Activated CD8-positive, alpha-beta T cell treated with anti-CD3 and anti-CD28 coated beads, Interleukin-2, amount 10 ng/mL, durations not matched to agents 7 days and 5 days (primary cell): ENCODE measurements around the gene WLS. TPM values are rescaled to one million over a fixed set of nuclear protein-coding genes. Genes with fewer than 3 reads are reported as not detected.
"Not testable (repeated sequence)": the region's sequence is repeated elsewhere in the genome, so short reads cannot be mapped to it uniquely, and the experiment has no call there.

Source experiments
- ATAC-seq: fragments of 150-1000 bp; cut with Tn5 transposase; one replicate; pipeline ENCODE4 v1.10.0; 2021; ENCODE audit warnings: moderate library complexity
- CTCF ChIA-PET: fragments of 350-600 bp; sonication (Branson Sonifier 250); formaldehyde crosslinking; loops from one replicate; lab custom pipeline; 2021; ENCODE audit warnings: antibody characterized with exemption; lab: Charles Lee
- POLR2A ChIA-PET: fragments of 350-600 bp; sonication (Branson Sonifier 250); formaldehyde crosslinking; loops from one replicate; lab custom pipeline; 2021; ENCODE audit warnings: antibody characterized with exemption; lab: Charles Lee
- DNase-seq: peaks from one replicate; pipeline ENCODE4 v3.0.0-alpha.2; 2020
- H3K27ac Mint-ChIP-seq: one replicate; pipeline ENCODE4 v1.8.0; 2021; ENCODE audit warnings: mild to moderate bottlenecking, mixed read lengths
- H3K27me3 Mint-ChIP-seq: one replicate; pipeline ENCODE4 v1.8.0; 2021; ENCODE audit warnings: low read depth, mixed read lengths
- H3K36me3 Mint-ChIP-seq: one replicate; pipeline ENCODE4 v1.8.0; 2021; ENCODE audit warnings: low read depth, mixed read lengths
- H3K4me1 Mint-ChIP-seq: one replicate; pipeline ENCODE4 v1.8.0; 2021; ENCODE audit warnings: low read depth, mixed read lengths
- H3K4me3 Mint-ChIP-seq: one replicate; pipeline ENCODE4 v1.8.0; 2021; ENCODE audit warnings: mild to moderate bottlenecking, mixed read lengths
- H3K9me3 Mint-ChIP-seq: one replicate; pipeline ENCODE4 v1.8.0; 2022; ENCODE audit warnings: mixed read lengths; ENCODE audit not compliant: insufficient read depth
- total RNA-seq, 2 experiments: library from RNA; stranded (reverse); gene quantifications; one replicate each; pipeline ENCODE4 v1.2.3, GENCODE V29; 2021

Gene WLS
- total RNA-seq, 2 experiments from 2014 or later = not detected

DNA sequence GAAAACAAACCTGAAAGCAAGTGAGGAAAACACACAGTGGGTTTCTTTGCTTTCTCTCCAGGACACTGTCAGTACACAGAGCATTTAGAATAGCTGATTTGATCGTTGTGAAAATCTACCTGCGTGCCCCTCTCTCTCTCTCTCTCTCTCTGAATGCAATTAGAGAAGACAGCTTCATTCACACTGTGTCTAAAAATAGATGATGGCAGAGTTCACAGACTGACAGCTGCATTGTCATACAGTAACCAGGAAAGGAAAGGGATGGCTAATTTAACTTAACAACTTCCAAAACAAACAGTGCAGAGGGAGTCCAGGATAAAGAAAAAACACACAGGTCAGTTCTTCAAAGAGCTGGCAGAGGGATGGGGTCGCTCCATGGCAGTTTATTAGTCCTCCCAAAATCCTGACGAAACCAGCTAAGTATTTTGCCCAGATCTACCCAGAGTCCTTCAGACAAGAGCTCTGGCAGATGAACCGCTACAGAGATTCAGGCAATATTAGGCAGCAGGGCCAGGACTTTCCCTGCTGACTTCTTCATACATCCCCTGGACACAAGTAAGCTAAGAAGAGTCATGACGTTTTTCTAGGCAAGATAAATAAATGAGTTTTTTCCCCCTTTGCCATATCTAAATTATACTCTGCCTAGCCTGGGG is 58.9 kb downstream of the WLS start:
- Mint-ChIP-seq H3K27me3 (no peaks in the 10 kb centered on the region), H3K27ac (no peak overlapping the region), H3K36me3 (no peaks in the 10 kb centered on the region), H3K9me3 (no peaks in the 10 kb centered on the region), H3K4me3 (no peak overlapping the region), H3K4me1 (no peaks in the 10 kb centered on the region)
- no peak for DNase-seq
- ATAC-seq = no peak
- POLR2A ChIA-PET = interaction anchor here (0.7 kb wide), 1 partner anchor 64 kb away, joined by 3 read pairs; no protein-coding TSS in a partner anchor
- CTCF ChIA-PET = no interaction called here

DNA sequence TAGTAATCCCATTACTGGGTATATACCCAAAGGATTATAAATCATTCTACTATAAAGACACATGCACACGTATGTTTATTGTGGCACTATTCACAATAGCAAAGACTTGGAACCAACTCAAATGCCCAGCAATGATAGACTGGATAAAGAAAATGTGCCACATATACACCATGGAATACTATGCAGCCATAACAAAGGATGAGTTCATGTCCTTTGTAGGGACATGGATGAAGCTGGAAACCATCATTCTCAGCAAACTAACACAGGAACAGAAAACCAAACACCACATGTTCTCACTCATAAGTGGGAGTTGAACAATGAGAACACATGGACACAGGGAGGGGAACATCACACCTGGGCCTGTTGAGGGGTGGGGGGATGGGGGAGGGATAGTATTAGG is 60.5 kb downstream of the WLS start:
- CTCF ChIA-PET, ATAC-seq: not testable (repeated sequence)

DNA sequence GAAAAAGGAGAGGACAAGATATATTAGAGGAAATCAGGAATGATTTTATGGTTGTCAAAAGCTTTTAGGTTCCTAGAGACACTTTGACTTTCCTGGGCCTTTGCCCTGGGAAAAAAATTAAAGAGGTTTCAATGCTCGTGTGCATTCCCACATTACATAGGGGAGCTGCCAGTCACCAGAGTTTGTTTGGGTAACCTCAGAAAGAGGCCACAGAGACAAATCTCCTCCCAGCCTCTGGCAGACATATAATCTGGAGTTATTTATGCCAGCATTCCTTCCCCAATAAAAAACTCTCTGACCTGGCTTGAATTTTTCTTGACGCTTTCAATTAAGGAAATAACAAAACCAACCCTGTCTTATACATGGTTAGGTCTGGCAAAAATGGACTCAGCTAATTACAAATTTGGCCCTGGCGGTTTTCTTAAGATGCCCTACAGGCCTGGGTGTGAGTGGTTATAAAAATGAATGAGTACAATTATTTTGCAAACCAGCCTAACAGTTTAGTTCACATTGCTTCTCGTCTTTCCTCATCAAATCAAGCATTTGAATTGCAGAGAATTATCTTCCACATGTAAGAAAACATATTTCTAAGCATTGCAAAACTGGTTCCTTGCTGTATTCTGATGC is 63.7 kb downstream of the WLS start:
- H3K4me3 Mint-ChIP-seq = no peak overlapping the region
- POLR2A ChIA-PET = no interaction called here
- ATAC-seq = no peak
- H3K9me3 Mint-ChIP-seq = no peaks in the 10 kb centered on the region
- H3K4me1 Mint-ChIP-seq = no peaks in the 10 kb centered on the region
- no peak for DNase-seq
- no peaks in the 10 kb centered on the region for H3K36me3 Mint-ChIP-seq
- CTCF ChIA-PET = no interaction called here
- H3K27ac Mint-ChIP-seq = no peak overlapping the region
- no peaks in the 10 kb centered on the region for H3K27me3 Mint-ChIP-seq

More for the DNA sequence above, 60.5 kb downstream of the WLS start:
- H3K27me3 Mint-ChIP-seq, H3K36me3 Mint-ChIP-seq, H3K9me3 Mint-ChIP-seq, DNase-seq, H3K4me1 Mint-ChIP-seq, H3K27ac Mint-ChIP-seq, POLR2A ChIA-PET, H3K4me3 Mint-ChIP-seq: not testable (repeated sequence)

DNA sequence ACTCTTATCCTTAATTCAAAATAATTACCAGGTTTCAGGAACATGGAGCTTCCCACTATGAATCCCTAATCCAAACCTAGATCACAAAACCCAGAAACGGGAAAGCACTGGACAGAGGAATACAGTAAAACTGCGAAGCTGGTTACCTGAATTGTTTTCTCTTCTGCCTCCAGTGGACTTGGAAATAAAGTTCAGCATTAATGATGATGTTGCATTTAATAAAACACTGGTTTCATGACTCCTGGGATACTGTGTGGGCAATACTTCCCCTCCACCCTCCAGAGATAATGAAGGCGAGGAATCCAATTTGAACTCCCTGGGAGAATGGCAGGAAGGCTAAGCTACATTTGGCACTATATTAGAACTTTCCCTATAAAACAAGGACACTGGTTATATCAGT is 65.1 kb downstream of the WLS start:
- ChIA-PET CTCF (no interaction called here), POLR2A (interaction anchor here (0.6 kb wide), 1 partner anchor 1173 kb away, joined by 3 read pairs; no protein-coding TSS in a partner anchor)
- ATAC-seq = no peak
- no peak for DNase-seq
- no peaks in the 10 kb centered on the region for H3K36me3 Mint-ChIP-seq
- H3K4me1 Mint-ChIP-seq = no peaks in the 10 kb centered on the region
- no peak overlapping the region for H3K27ac Mint-ChIP-seq
- no peak overlapping the region for H3K4me3 Mint-ChIP-seq
- no peaks in the 10 kb centered on the region for H3K27me3 Mint-ChIP-seq
- no peaks in the 10 kb centered on the region for H3K9me3 Mint-ChIP-seq

DNA sequence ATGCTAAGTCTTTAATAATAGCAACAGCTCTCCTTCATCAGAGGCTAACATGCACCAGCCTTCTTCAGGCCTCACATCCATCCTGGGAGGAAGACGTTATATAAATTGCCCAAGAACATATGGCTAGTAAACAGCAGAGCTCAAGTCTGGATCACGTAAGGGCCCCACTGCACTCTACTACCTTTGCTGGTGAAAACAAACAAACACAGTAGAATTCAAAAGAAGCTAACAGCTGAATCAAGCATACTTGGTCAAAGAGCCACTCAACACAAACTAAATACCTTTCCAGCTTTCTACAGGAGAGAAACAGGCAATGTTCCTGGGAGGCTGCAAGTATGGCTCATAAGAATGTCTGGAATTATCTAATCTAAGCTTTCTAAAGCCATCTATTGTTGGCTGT is 66.0 kb downstream of the WLS start:
- Mint-ChIP-seq H3K27ac (no peak overlapping the region), H3K4me3 (no peak overlapping the region), H3K9me3 (no peaks in the 10 kb centered on the region), H3K27me3 (no peaks in the 10 kb centered on the region), H3K4me1 (no peaks in the 10 kb centered on the region), H3K36me3 (no peaks in the 10 kb centered on the region)
- ChIA-PET CTCF (no interaction called here), POLR2A (no interaction called here)
- DNase-seq = no peak
- ATAC-seq = no peak

DNA sequence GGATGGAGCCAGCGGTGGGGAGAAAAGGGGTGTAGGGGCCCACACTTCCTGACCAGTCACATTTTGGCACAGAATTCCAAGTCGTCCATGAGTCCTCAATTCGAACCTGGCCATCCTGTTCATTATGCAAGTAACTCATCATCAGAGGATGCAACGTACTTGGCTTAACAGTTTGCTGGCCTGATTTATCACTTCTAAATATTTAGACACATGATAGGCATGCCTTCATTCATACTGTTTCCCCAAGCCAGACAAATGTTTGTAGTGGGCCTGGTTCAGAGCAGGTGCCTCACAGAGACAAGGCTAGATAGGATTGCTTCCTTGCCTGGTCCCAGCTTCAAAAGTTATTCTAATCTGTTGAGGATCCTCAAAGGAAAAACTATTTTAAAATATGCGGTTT is 66.7 kb downstream of the WLS start:
- Mint-ChIP-seq H3K27me3 (no peaks in the 10 kb centered on the region), H3K4me3 (no peak overlapping the region), H3K4me1 (no peaks in the 10 kb centered on the region), H3K36me3 (no peaks in the 10 kb centered on the region), H3K9me3 (no peaks in the 10 kb centered on the region), H3K27ac (no peak overlapping the region)
- POLR2A ChIA-PET = no interaction called here
- CTCF ChIA-PET = no interaction called here
- ATAC-seq = no peak
- no peak for DNase-seq

DNA sequence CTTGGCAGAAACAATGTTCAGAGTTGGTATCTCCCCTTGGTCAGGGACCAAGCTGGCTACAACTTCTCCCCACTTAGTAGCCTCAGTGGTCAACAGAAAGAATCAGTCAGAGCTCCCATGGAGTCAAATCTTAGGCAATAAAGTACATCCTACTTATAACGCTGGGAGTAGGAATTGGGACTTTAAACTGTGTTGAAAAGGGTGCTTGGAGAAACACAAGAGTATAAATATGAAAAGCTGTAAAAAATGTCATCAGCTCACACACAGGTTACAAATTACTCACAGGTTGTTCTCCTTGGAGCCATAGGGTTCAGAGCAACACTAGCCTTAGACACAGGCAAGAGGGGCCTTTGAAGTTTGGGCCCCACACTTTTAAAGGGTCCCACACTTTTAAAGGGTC is 67.4 kb downstream of the WLS start:
- no peaks in the 10 kb centered on the region for H3K36me3 Mint-ChIP-seq
- no peak overlapping the region for H3K27ac Mint-ChIP-seq
- H3K9me3 Mint-ChIP-seq = no peaks in the 10 kb centered on the region
- no peak for DNase-seq
- ChIA-PET CTCF (no interaction called here), POLR2A (no interaction called here)
- no peak for ATAC-seq
- no peaks in the 10 kb centered on the region for H3K27me3 Mint-ChIP-seq
- H3K4me3 Mint-ChIP-seq = no peak overlapping the region
- H3K4me1 Mint-ChIP-seq = no peaks in the 10 kb centered on the region

DNA sequence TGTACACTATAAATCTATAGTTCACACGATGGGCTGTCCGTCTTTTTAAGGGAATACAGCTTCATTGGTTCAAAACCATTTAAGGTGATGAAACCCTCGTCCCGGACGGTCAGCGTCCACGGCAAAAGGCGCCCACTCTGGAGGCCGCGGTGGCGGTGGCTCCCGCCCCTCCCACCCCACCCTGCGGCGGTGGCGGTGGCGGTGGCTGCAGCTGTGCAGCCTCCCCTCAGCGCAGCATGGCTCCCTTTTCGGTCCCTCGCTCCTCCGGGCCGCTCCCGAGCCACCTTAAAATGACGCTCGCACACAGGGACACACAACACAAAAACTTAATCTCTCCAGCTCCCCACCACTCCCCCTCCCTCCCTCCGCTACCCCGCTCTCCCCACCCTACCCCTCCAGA is 69.1 kb downstream of the WLS start:
- CTCF ChIA-PET = no interaction called here

DNA sequence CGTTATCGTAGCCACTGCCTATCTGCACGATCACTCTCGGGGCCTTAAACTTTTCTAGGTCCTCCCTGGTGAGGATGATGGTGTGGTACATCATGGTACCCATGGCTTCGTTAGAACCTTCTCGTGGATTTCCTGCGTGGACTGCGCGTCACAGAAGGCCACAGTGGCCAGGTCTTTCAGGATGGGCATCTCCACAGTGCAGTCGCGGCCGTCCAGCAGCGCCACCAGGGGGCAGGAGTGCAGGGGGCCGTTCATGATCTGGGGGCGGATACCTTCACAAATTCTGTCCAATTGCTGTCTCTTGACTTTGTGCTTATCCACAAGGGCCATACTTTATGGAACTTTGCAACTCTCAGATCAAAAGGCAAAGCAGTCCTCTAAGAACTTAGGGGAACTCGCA is 69.6 kb downstream of the WLS start:
- ATAC-seq = no peak
- POLR2A ChIA-PET = no interaction called here
- no peaks in the 10 kb centered on the region for H3K9me3 Mint-ChIP-seq
- no peaks in the 10 kb centered on the region for H3K4me1 Mint-ChIP-seq
- no peak for DNase-seq
- H3K4me3 Mint-ChIP-seq = no peak overlapping the region
- H3K36me3 Mint-ChIP-seq = no peaks in the 10 kb centered on the region
- H3K27me3 Mint-ChIP-seq = peaks cover 2% of the 10 kb centered on the region
- CTCF ChIA-PET = no interaction called here
- H3K27ac Mint-ChIP-seq = no peak overlapping the region

More for the DNA sequence above, 69.1 kb downstream of the WLS start:
- no peak overlapping the region for H3K27ac Mint-ChIP-seq
- H3K4me1 Mint-ChIP-seq = no peaks in the 10 kb centered on the region
- H3K36me3 Mint-ChIP-seq = no peaks in the 10 kb centered on the region
- no peak for DNase-seq
- no peaks in the 10 kb centered on the region for H3K9me3 Mint-ChIP-seq
- peaks cover 2% of the 10 kb centered on the region for H3K27me3 Mint-ChIP-seq
- no peak for ATAC-seq
- POLR2A ChIA-PET = no interaction called here
- H3K4me3 Mint-ChIP-seq = no peak overlapping the region

DNA sequence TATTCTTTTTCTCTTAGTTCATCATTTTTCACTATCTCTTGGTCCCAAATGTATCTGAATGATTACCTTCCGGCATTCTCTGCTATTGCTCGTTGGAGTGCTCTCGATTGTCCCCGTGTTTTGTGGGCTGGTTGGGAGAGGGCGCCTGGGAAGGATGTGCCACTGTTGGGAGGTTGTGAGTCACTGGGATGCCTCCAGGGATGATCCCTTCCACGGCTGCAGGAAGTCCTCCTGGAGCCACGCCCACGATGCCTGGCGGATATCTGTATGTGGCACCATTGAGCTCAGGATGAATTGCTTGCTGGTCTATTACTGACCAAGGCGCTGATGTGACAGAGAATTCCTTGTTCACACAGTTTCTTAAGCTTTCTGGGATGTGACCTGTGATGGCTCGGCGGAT is 70.7 kb downstream of the WLS start:
- H3K4me1 Mint-ChIP-seq, DNase-seq, ATAC-seq, H3K4me3 Mint-ChIP-seq, H3K27ac Mint-ChIP-seq, H3K36me3 Mint-ChIP-seq, POLR2A ChIA-PET, H3K27me3 Mint-ChIP-seq, CTCF ChIA-PET, H3K9me3 Mint-ChIP-seq: not testable (repeated sequence)

DNA sequence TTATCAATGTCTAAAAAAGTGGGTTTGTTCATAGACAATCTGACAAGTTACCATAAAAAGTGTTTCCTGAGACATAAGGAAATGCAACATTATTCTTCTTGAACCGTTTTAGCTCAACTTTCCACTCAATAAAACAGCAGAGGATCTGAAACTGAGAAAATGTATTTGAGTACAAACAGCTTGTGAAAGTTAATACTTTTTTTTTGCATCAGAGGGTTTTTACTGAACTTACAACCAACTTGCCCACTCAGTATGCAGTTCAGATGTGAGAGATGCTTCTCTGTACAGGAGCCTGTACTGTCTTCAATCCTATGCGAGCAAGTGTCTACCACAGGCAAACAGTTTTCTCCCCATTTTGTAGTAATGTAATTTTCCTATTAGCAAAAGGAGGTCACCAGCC is 71.4 kb downstream of the WLS start:
- H3K9me3 Mint-ChIP-seq, H3K4me1 Mint-ChIP-seq, H3K36me3 Mint-ChIP-seq, ATAC-seq, H3K27me3 Mint-ChIP-seq, H3K4me3 Mint-ChIP-seq, CTCF ChIA-PET, DNase-seq, POLR2A ChIA-PET, H3K27ac Mint-ChIP-seq: not testable (repeated sequence)

DNA sequence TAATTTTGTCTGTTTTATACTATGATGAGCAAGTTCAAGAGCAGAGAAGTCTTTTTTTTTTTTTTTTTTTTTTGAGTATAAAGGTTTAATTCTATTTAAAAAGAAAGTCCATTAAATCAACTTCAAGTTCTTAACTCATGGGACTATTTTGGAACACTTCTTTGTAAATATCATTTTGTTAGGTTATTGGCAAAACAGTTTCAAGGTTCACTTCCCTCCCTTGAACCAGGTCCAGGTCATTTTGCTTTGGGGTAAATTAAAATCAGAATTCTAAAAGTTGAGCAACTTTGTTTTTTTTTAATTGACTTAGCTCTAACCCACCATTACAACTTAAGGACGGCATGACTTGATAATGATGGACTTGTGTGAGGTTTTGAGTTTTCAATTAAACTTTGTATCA is 72.3 kb downstream of the WLS start:
- H3K27ac Mint-ChIP-seq = no peak overlapping the region
- no peak for ATAC-seq
- no peaks in the 10 kb centered on the region for H3K4me1 Mint-ChIP-seq
- peaks cover 2% of the 10 kb centered on the region for H3K27me3 Mint-ChIP-seq
- H3K9me3 Mint-ChIP-seq = no peaks in the 10 kb centered on the region
- no peak overlapping the region for H3K4me3 Mint-ChIP-seq
- no peak for DNase-seq
- H3K36me3 Mint-ChIP-seq = no peaks in the 10 kb centered on the region
- POLR2A ChIA-PET = no interaction called here
- CTCF ChIA-PET = no interaction called here
